ENCODE data around the gene CBR1. TPM values are rescaled to one million over a fixed set of nuclear protein-coding genes. Genes with fewer than 3 reads are reported as not detected.
A peak's percentile ranks its signal among the peaks of the same experiment; 100 is the strongest.
"Not testable (repeated sequence)": the region's sequence is repeated elsewhere in the genome, so short reads cannot be mapped to it uniquely, and the experiment has no call there.

The CBR1 gene
- total RNA-seq, 2 experiments from 2014 or later, result 43.4 to 43.7 TPM

- no peaks in the 10 kb centered on the region for H3K36me3 Mint-ChIP-seq
- H3K27me3 Mint-ChIP-seq, result no peaks in the 10 kb centered on the region
- H3K4me1 Mint-ChIP-seq, result peaks cover 1% of the 10 kb centered on the region
- DNase-seq, result no peak
- H3K9me3 Mint-ChIP-seq, result no peaks in the 10 kb centered on the region
- H3K27ac Mint-ChIP-seq, result no peak overlapping the region
- H3K4me3 Mint-ChIP-seq, result no peak overlapping the region
Observed at GRCh38 chr21:36087362-36088138, 17.7 kb downstream of the CBR1 start.

GRCh38 chr21:36089946-36090345 is 20.1 kb downstream of the CBR1 start:
- H3K36me3 Mint-ChIP-seq, result peaks cover 7% of the 10 kb centered on the region
- H3K9me3 Mint-ChIP-seq, result peaks cover 7% of the 10 kb centered on the region
- H3K27me3 Mint-ChIP-seq, result peaks cover 4% of the 10 kb centered on the region
- peaks cover 1% of the 10 kb centered on the region for H3K4me1 Mint-ChIP-seq
- H3K27ac Mint-ChIP-seq, result no peak overlapping the region
- DNase-seq, result no peak
- no peak overlapping the region for H3K4me3 Mint-ChIP-seq

- H3K27ac Mint-ChIP-seq, result no peak overlapping the region
- no peak for DNase-seq
- peaks cover 7% of the 10 kb centered on the region for H3K36me3 Mint-ChIP-seq
- peaks cover 4% of the 10 kb centered on the region for H3K27me3 Mint-ChIP-seq
- H3K4me3 Mint-ChIP-seq, result no peak overlapping the region
- H3K9me3 Mint-ChIP-seq, result peaks cover 8% of the 10 kb centered on the region
- no peaks in the 10 kb centered on the region for H3K4me1 Mint-ChIP-seq
Observed at GRCh38 chr21:36092681-36093080, 22.9 kb downstream of the CBR1 start.

- H3K9me3 Mint-ChIP-seq, result peaks cover 8% of the 10 kb centered on the region
- H3K27me3 Mint-ChIP-seq, result peaks cover 4% of the 10 kb centered on the region
- no peak overlapping the region for H3K27ac Mint-ChIP-seq
- H3K4me1 Mint-ChIP-seq, result no peaks in the 10 kb centered on the region
- no peak overlapping the region for H3K4me3 Mint-ChIP-seq
- DNase-seq, result no peak
- peaks cover 7% of the 10 kb centered on the region for H3K36me3 Mint-ChIP-seq
Observed at GRCh38 chr21:36093512-36093911, 23.7 kb downstream of the CBR1 start.

- no peak overlapping the region for H3K27ac Mint-ChIP-seq
- no peak overlapping the region for H3K4me3 Mint-ChIP-seq
- H3K4me1 Mint-ChIP-seq, result no peaks in the 10 kb centered on the region
- peaks cover 7% of the 10 kb centered on the region for H3K36me3 Mint-ChIP-seq
- H3K27me3 Mint-ChIP-seq, result peaks cover 4% of the 10 kb centered on the region
- peaks cover 8% of the 10 kb centered on the region for H3K9me3 Mint-ChIP-seq
- DNase-seq, result no peak
Observed at GRCh38 chr21:36096398-36097290, 26.8 kb downstream of the CBR1 start.

- no peak for DNase-seq
- Mint-ChIP-seq H3K36me3 (peaks cover 7% of the 10 kb centered on the region), H3K4me3 (no peak overlapping the region), H3K4me1 (no peaks in the 10 kb centered on the region), H3K9me3 (peaks cover 8% of the 10 kb centered on the region), H3K27me3 (peaks cover 4% of the 10 kb centered on the region), H3K27ac (no peak overlapping the region)
Observed at GRCh38 chr21:36097427-36098181, 27.8 kb downstream of the CBR1 start.

GRCh38 chr21:36098182-36098532 is 28.3 kb downstream of the CBR1 start:
- Mint-ChIP-seq H3K4me1 (no peaks in the 10 kb centered on the region), H3K4me3 (no peak overlapping the region), H3K27me3 (peaks cover 4% of the 10 kb centered on the region), H3K36me3 (peaks cover 7% of the 10 kb centered on the region), H3K27ac (no peak overlapping the region), H3K9me3 (peaks cover 8% of the 10 kb centered on the region)
- DNase-seq, result no peak

- Mint-ChIP-seq H3K27ac (no peak overlapping the region), H3K36me3 (no peaks in the 10 kb centered on the region), H3K4me1 (no peaks in the 10 kb centered on the region), H3K9me3 (peaks cover 1% of the 10 kb centered on the region), H3K4me3 (no peak overlapping the region), H3K27me3 (peaks cover under 1% of the 10 kb centered on the region)
- DNase-seq, result no peak
Observed at GRCh38 chr21:36099000-36099399, 29.2 kb downstream of the CBR1 start.

- H3K27me3 Mint-ChIP-seq, H3K9me3 Mint-ChIP-seq, DNase-seq, H3K27ac Mint-ChIP-seq, H3K4me1 Mint-ChIP-seq, H3K4me3 Mint-ChIP-seq, H3K36me3 Mint-ChIP-seq: not testable (repeated sequence)
Observed at GRCh38 chr21:36099695-36100211, 29.9 kb downstream of the CBR1 start.

- Mint-ChIP-seq H3K27ac (no peak overlapping the region), H3K4me1 (peaks cover 10% of the 10 kb centered on the region)
Observed at GRCh38 chr21:36100971-36101641, 31.3 kb downstream of the CBR1 start.

GRCh38 chr21:36103434-36103833 is 33.6 kb downstream of the CBR1 start:
- Mint-ChIP-seq H3K4me1 (peaks cover 10% of the 10 kb centered on the region), H3K9me3 (no peaks in the 10 kb centered on the region), H3K27me3 (peaks cover 35% of the 10 kb centered on the region), H3K36me3 (no peaks in the 10 kb centered on the region), H3K27ac (no peak overlapping the region), H3K4me3 (no peak overlapping the region)
- no peak for DNase-seq

More at GRCh38 chr21:36100971-36101641, 31.3 kb downstream of the CBR1 start:
- H3K4me3 Mint-ChIP-seq, result no peak overlapping the region
- H3K9me3 Mint-ChIP-seq, result no peaks in the 10 kb centered on the region
- H3K27me3 Mint-ChIP-seq, result peaks cover 20% of the 10 kb centered on the region
- H3K36me3 Mint-ChIP-seq, result no peaks in the 10 kb centered on the region
- no peak for DNase-seq

- Mint-ChIP-seq H3K27me3 (peaks cover 35% of the 10 kb centered on the region), H3K36me3 (no peaks in the 10 kb centered on the region), H3K27ac (peak overlapping the region; percentile 61), H3K4me3 (peak overlapping the region; percentile 56), H3K9me3 (no peaks in the 10 kb centered on the region), H3K4me1 (peaks cover 10% of the 10 kb centered on the region)
- peak; percentile 67 for DNase-seq
Observed at GRCh38 chr21:36104317-36105300, 34.8 kb downstream of the CBR1 start.

- H3K27me3 Mint-ChIP-seq, result peaks cover 35% of the 10 kb centered on the region
- no peak overlapping the region for H3K27ac Mint-ChIP-seq
- DNase-seq, result no peak
- H3K9me3 Mint-ChIP-seq, result no peaks in the 10 kb centered on the region
- H3K36me3 Mint-ChIP-seq, result no peaks in the 10 kb centered on the region
- H3K4me3 Mint-ChIP-seq, result peak overlapping the region; percentile 56
- H3K4me1 Mint-ChIP-seq, result peaks cover 10% of the 10 kb centered on the region
Observed at GRCh38 chr21:36105327-36105842, 35.6 kb downstream of the CBR1 start.
